ENCODE measurements around the gene MID2. TPM values are rescaled to one million over a fixed set of nuclear protein-coding genes. Genes with fewer than 3 reads are reported as not detected.

Gene MID2
- total RNA-seq, 4 donors from 2014 or later, result 4.9 to 10.2 (median 8.1) TPM

GRCh38 chrX:107826238-107827029 lies 768 bp downstream of the MID2 start:
- Histone ChIP-seq H3K4me3 (peak overlapping the region; percentile 47 to 64 (median 55)), H3K36me3 (no peaks in the 10 kb centered on the region), H3K4me1 (no peaks in the 10 kb centered on the region), H3K27me3 (no peaks in the 10 kb centered on the region), H3K9me3 (no peaks in the 10 kb centered on the region), H3K27ac (peak overlapping the region; percentile 71 to 84 (median 79))
- DNase-seq, result peak; percentile 22 to 56 (median 52)
- TF ChIP-seq POLR2A (IDR thresholded peaks at IDR 0.05) (no peak), CTCF (IDR thresholded peaks at IDR 0.05) (no peak)

GRCh38 chrX:107827030-107827831 lies 1.6 kb downstream of the MID2 start:
- DNase-seq, result no peak
- Histone ChIP-seq H3K36me3 (no peaks in the 10 kb centered on the region), H3K9me3 (no peaks in the 10 kb centered on the region), H3K4me3 (peak overlapping the region; percentile 47 to 64 (median 55)), H3K27ac (peak overlapping the region; percentile 71 to 84 (median 79)), H3K27me3 (no peaks in the 10 kb centered on the region), H3K4me1 (no peaks in the 10 kb centered on the region)
- no peak for TF ChIP-seq POLR2A (IDR thresholded peaks at IDR 0.05)
- TF ChIP-seq CTCF (IDR thresholded peaks at IDR 0.05), result no peak

GRCh38 chrX:107827852-107828251 lies 2.2 kb downstream of the MID2 start:
- TF ChIP-seq POLR2A (IDR thresholded peaks at IDR 0.05) (no peak), CTCF (IDR thresholded peaks at IDR 0.05) (no peak)
- Histone ChIP-seq H3K4me3 (peak overlapping the region in 2 of 4 donors; percentile 14 to 64), H3K27me3 (no peaks in the 10 kb centered on the region), H3K27ac (no peak overlapping the region), H3K9me3 (no peaks in the 10 kb centered on the region), H3K36me3 (no peaks in the 10 kb centered on the region), H3K4me1 (no peaks in the 10 kb centered on the region)
- no peak for DNase-seq

- H3K4me3 ChIP-seq, result no peak overlapping the region
- H3K27ac ChIP-seq, result no peak overlapping the region
- H3K27me3 ChIP-seq, result no peaks in the 10 kb centered on the region
- no peaks in the 10 kb centered on the region for H3K4me1 ChIP-seq
- no peaks in the 10 kb centered on the region for H3K9me3 ChIP-seq
- no peak for DNase-seq
- H3K36me3 ChIP-seq, result no peaks in the 10 kb centered on the region
- TF ChIP-seq CTCF (IDR thresholded peaks at IDR 0.05) (no peak), POLR2A (IDR thresholded peaks at IDR 0.05) (no peak)
Measured at GRCh38 chrX:107829878-107830277, 4.2 kb downstream of the MID2 start.

DNA sequence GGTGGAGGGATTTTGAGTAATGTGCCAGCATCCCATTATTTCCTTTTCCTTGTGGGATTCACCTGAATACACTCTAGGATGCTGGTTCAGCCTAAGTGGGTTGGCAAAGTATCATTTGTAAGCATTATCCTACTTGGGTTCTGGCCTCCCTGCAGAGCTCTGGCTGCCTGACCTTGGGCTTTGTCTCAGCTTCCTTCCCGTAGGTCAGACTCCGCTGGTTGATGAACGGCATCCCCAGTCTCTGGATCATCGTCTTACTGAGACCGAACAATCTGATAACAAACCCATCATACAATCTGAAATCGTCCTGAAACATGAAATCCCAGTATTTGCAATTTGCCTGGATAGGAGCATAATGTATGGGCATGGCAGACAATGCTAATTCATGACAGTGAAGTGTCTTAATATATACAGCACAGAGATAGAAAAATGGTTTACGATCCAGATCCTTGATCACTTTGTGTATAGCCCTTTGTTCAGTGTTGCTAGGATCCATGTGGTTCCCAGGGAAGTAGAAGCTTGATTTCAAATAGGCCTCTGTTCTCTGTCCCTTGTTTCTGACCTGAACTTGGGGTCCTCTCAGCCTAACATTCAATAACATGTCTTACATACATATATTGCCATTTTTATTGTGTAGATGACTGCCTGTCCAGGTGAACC lies 5.5 kb downstream of the MID2 start:
- Histone ChIP-seq H3K27ac (no peak overlapping the region), H3K4me1 (no peaks in the 10 kb centered on the region), H3K36me3 (no peaks in the 10 kb centered on the region), H3K9me3 (no peaks in the 10 kb centered on the region), H3K4me3 (no peak overlapping the region), H3K27me3 (no peaks in the 10 kb centered on the region)
- TF ChIP-seq POLR2A (IDR thresholded peaks at IDR 0.05) (no peak), CTCF (IDR thresholded peaks at IDR 0.05) (no peak)
- DNase-seq, result no peak

Data from Peyer's patch (tissue), 4 donors.